HepG2 (cell line): Measurements from ENCODE around the gene POLR3GL. TPM values are rescaled to one million over a fixed set of nuclear protein-coding genes. Genes with fewer than 3 reads are reported as not detected.

Experiments
- ATAC-seq: fragments of 200-7000 bp; cut with Tn5 transposase; 3 replicates; pipeline ENCODE4 v1.9.1; 2020; ENCODE audit warnings: mild to moderate bottlenecking, moderate library complexity
- BruUV-seq: library from RNA; stranded (reverse); fragments of 400-500 nt; replicated peaks from 2 replicates; lab custom pipeline; 2021; lab: Mats Ljungman, UMichigan
- CTCF ChIA-PET: fragments of 300-600 bp; formaldehyde crosslinking; extraction: SDS; loops from one replicate; lab custom pipeline; 2021; ENCODE audit warnings: low total read pairs, inconsistent platforms, low intra/inter-chr PET ratio; lab: Yijun Ruan, JAX
- POLR2A ChIA-PET: fragments of 350-600 bp; sonication (Branson Sonifier 250); formaldehyde crosslinking; loops from one replicate; lab custom pipeline; 2020; ENCODE audit warnings: antibody characterized with exemption, inconsistent platforms; lab: Yijun Ruan, JAX
- DNase-seq: peaks from one replicate; pipeline ENCODE4 v3.0.0-alpha.2; 2015; ENCODE audit warnings: low spot score
- FAIRE-seq: peaks from 3 replicates; lab custom pipeline; 2011; peaks lifted over from hg19 to GRCh38; lab: Jason Lieb, UNC
- H2AFZ ChIP-seq: one replicate; pipeline ENCODE4 v1.6.1; 2011; ENCODE audit warnings: low read length, inconsistent platforms
- H3K27ac ChIP-seq: fragments of 300-600 bp; 3 replicates; pipeline ENCODE4 v1.8.0; 2011; ENCODE audit warnings: mixed run types, mild to moderate bottlenecking, mixed read lengths, low read length, inconsistent platforms; ENCODE audit not compliant: insufficient read depth; ENCODE audit errors: extremely low read length
- H3K27me3 ChIP-seq, 2 experiments: fragments of 200-600 bp in 1 of 2; 2 replicates in 1 of 2; 3 replicates in 1 of 2; pipeline versions ENCODE4 v1.6.0 to v1.8.0; 2011; ENCODE audit warnings: low read length in 2 of 2, mild to moderate bottlenecking in 2 of 2, moderate library complexity in 2 of 2, inconsistent platforms in 1 of 2; ENCODE audit not compliant: insufficient read depth in 2 of 2, control insufficient read depth in 1 of 2
- H3K36me3 ChIP-seq, 2 experiments: fragments of 200-600 bp in 1 of 2; replicated peaks in 1 of 2; 2 replicates in 1 of 2; 3 replicates in 1 of 2; pipeline versions ENCODE4 v1.5.1 to v1.8.0; 2011; ENCODE audit warnings: low read length in 2 of 2, inconsistent platforms in 1 of 2; ENCODE audit not compliant: insufficient read depth in 2 of 2, control insufficient read depth in 1 of 2
- H3K4me1 ChIP-seq: 2 replicates; pipeline ENCODE4 v1.5.1; 2012; ENCODE audit warnings: low read length, inconsistent platforms; ENCODE audit not compliant: insufficient read depth
- H3K4me2 ChIP-seq: 2 replicates; pipeline ENCODE4 v1.6.0; 2011; ENCODE audit warnings: low read depth, low read length, inconsistent platforms
- H3K4me3 ChIP-seq, 3 experiments: fragments of 200-600 bp in 1 of 3; sonication (generic), shearing (Covaris generic) in 1 of 3; replicated peaks in 1 of 3; 2 replicates each; pipeline ENCODE4 v1.5.1; 2011 to 2016; ENCODE audit warnings: low read length in 3 of 3, inconsistent platforms in 2 of 3, low read depth in 2 of 3, mild to moderate bottlenecking in 2 of 3, control low read depth in 1 of 3, mixed read lengths in 1 of 3; ENCODE audit not compliant: insufficient read depth in 1 of 3
- H3K79me2 ChIP-seq: one replicate; pipeline ENCODE4 v1.6.1; 2011; ENCODE audit warnings: low read length, inconsistent platforms; ENCODE audit not compliant: insufficient read depth
- H3K9ac ChIP-seq: 2 replicates; pipeline ENCODE4 v1.6.0; 2011; ENCODE audit warnings: mild to moderate bottlenecking, low read depth, low read length, inconsistent platforms; ENCODE audit not compliant: insufficient read depth
- H3K9me3 ChIP-seq: 2 replicates; pipeline ENCODE4 v1.5.1; 2012; ENCODE audit warnings: mild to moderate bottlenecking, low read length
- H4K20me1 ChIP-seq: 2 replicates; pipeline ENCODE4 v1.6.0; 2011; ENCODE audit warnings: inconsistent platforms, mild to moderate bottlenecking, low read length, moderate library complexity; ENCODE audit not compliant: insufficient read depth
- KDM5B ChIP-seq: sonication (generic); formaldehyde crosslinking; IDR thresholded peaks from 2 replicates; pipeline ENCODE4 v1.4.0; 2020; ENCODE audit warnings: missing genetic modification reagents, mild to moderate bottlenecking, borderline replicate concordance
- KLF6 ChIP-seq: IDR thresholded peaks from 2 replicates; pipeline ENCODE4 v1.8.0; 2016; ENCODE audit warnings: missing biosample characterization, missing genetic modification reagents
- PAXIP1 ChIP-seq: sonication (generic); formaldehyde crosslinking; conservative IDR thresholded peaks from 2 replicates; pipeline ENCODE4 v1.4.0; 2020; ENCODE audit warnings: mild to moderate bottlenecking, missing genetic modification reagents, moderate library complexity
- SAFB2 ChIP-seq: sonication (generic); formaldehyde crosslinking; IDR thresholded peaks from 2 replicates; pipeline ENCODE4 v1.5.1; 2020; ENCODE audit warnings: missing genetic modification reagents, low read depth, mild to moderate bottlenecking, borderline replicate concordance
- SIN3A ChIP-seq: IDR thresholded peaks from 2 replicates; pipeline ENCODE4 v1.6.1; 2011; ENCODE audit warnings: low read depth, mild to moderate bottlenecking, control low read depth, low read length, borderline replicate concordance
- SNAI1 ChIP-seq: sonication (generic); formaldehyde crosslinking; IDR thresholded peaks from 2 replicates; pipeline ENCODE4 v1.5.0; 2020; ENCODE audit warnings: mild to moderate bottlenecking, missing genetic modification reagents, borderline replicate concordance
- USF2 ChIP-seq, 2 experiments: sonication (generic) in 1 of 2; formaldehyde crosslinking in 1 of 2; IDR thresholded peaks; 2 replicates each; pipeline versions ENCODE4 v1.5.1 to v1.6.1; 2011 to 2020; ENCODE audit warnings: borderline replicate concordance in 1 of 2, low read depth in 1 of 2, low read length in 1 of 2, mild to moderate bottlenecking in 1 of 2, missing genetic modification reagents in 1 of 2, moderate library complexity in 1 of 2
- ZFP36L2 ChIP-seq: sonication (generic); formaldehyde crosslinking; IDR thresholded peaks from 2 replicates; pipeline ENCODE4 v1.4.0; 2020; ENCODE audit warnings: missing genetic modification reagents
- ZFP90 ChIP-seq: sonication (generic); formaldehyde crosslinking; IDR thresholded peaks from 2 replicates; pipeline ENCODE4 v1.8.0; 2022; ENCODE audit warnings: missing genetic modification reagents, mild to moderate bottlenecking, inconsistent platforms, borderline replicate concordance
- ZIK1 ChIP-seq: sonication (generic); formaldehyde crosslinking; IDR thresholded peaks from 2 replicates; pipeline ENCODE4 v1.5.0; 2020; ENCODE audit warnings: mild to moderate bottlenecking, low read depth, missing genetic modification reagents, borderline replicate concordance
- ZNF317 ChIP-seq: sonication (generic); formaldehyde crosslinking; IDR thresholded peaks from 2 replicates; pipeline ENCODE4 v1.5.0; 2020; ENCODE audit warnings: mild to moderate bottlenecking, missing genetic modification reagents
- ZNF367 ChIP-seq: sonication (generic); formaldehyde crosslinking; IDR thresholded peaks from 2 replicates; pipeline ENCODE4 v1.4.0; 2020; ENCODE audit warnings: missing genetic modification reagents, borderline replicate concordance
- ZNF552 ChIP-seq: sonication (generic); formaldehyde crosslinking; IDR thresholded peaks from 2 replicates; pipeline ENCODE4 v1.9.0; 2022; ENCODE audit warnings: missing genetic modification reagents, mild to moderate bottlenecking, borderline replicate concordance
- ZNF746 ChIP-seq: sonication (generic); formaldehyde crosslinking; IDR thresholded peaks from 2 replicates; pipeline ENCODE4 v1.8.0; 2022; ENCODE audit warnings: mild to moderate bottlenecking, missing genetic modification reagents
- ZNF770 ChIP-seq: sonication (generic); formaldehyde crosslinking; IDR thresholded peaks from 2 replicates; pipeline ENCODE4 v1.5.0; 2020; ENCODE audit warnings: mild to moderate bottlenecking, missing genetic modification reagents
- WGBS: methylation state at CpG from one replicate; pipeline ENCODE4 v1.1.6; 2017; ENCODE audit warnings: low lambda C conversion rate; 5-methylcytosine and 5-hydroxymethylcytosine counted together
- in situ Hi-C: cut with HindIII; loops from 2 replicates; pipeline ENCODE4 v1.10.0; 2017; ENCODE audit warnings: low pct_unique_long_range_greater_than_20kb; ENCODE audit not compliant: extremely low pct_ligation_motif_present
- intact Hi-C: fragments of 100-400 bp; cut with micrococcal nuclease; formaldehyde crosslinking; loops from one replicate; pipeline ENCODE4 v1.10.0; 2022; ENCODE audit not compliant: unreplicated experiment
- polyA plus RNA-seq, 8 experiments: library from polyadenylated mRNA; depleted of rRNA in 3 of 8; stranded (reverse) in 7 of 8; unstranded in 1 of 8; fragments of >200 nt; fragmentation: Illumina TruSeq in 4 of 8; extraction: Trizol in 4 of 8; gene quantifications; 2 replicates each; pipeline versions ENCODE4 v1.2.1 to v1.2.3, GENCODE V29; 2011 to 2016; ENCODE audit warnings: low read depth in 4 of 8, missing spikeins in 1 of 8, mixed read lengths in 1 of 8; ENCODE audit not compliant: insufficient read depth in 1 of 8
- total RNA-seq, 5 experiments: library from RNA; depleted of rRNA; stranded (reverse); fragments of >200 nt; fragmentation: Illumina TruSeq; extraction: Trizol; gene quantifications; 2 replicates each; pipeline ENCODE4 v1.2.3, GENCODE V29; 2016; ENCODE audit warnings: low read depth in 1 of 5

The POLR3GL gene
- total and polyA plus RNA-seq, 2 of the 13 experiments (the other 11 are each of a cell fraction or from before 2014, with no cell fraction given): 11.5 to 12.4 TPM

- Histone ChIP-seq H3K36me3 (peaks cover 2 to 22% of the 10 kb centered on the region in 2 experiments; a peak in 3 of 5 replicates), H3K9ac (no peak overlapping the region), H2AFZ (no peak overlapping the region), H3K27me3 (no peaks in the 10 kb centered on the region; a peak in 1 of 5 replicates), H3K4me3 (no peak overlapping the region), H3K9me3 (no peaks in the 10 kb centered on the region), H3K79me2 (peaks cover 19% of the 10 kb centered on the region), H3K4me1 (peaks cover 78% of the 10 kb centered on the region), H3K4me2 (0 out of 2 replicates have a peak overlapping the region, but pooled peaks have one; percentile 1), H3K27ac (peak overlapping the region; percentile 46), H4K20me1 (peaks cover 41% of the 10 kb centered on the region)
- DNase-seq (peak; percentile 58), FAIRE-seq (no peak), ATAC-seq (peak; percentile 67)
- 28% methylated on average over 3 of the region's 7 CpGs for WGBS
- no TSS peak for BruUV-seq
- POLR2A ChIA-PET: interaction anchor here (1.0 to 1.8 kb wide), 7 partner anchors 8 to 98 kb away, joined by 3 to 7 read pairs (median 4); partner anchors contain the start of genes ANKRD34A and POLR3GL
- CTCF ChIA-PET: no interaction called here
- in situ Hi-C loops (no loop called here), intact Hi-C loops (no loop called here)
- TF ChIP-seq ZFP36L2 (no peak), ZNF367 (CRISPR knock-in tag) (no peak), SAFB2 (no peak), PAXIP1 (CRISPR knock-in tag) (peak; percentile 53), KDM5B (CRISPR knock-in tag) (no peak), ZIK1 (CRISPR knock-in tag) (no peak), ZNF317 (no peak), ZNF746 (CRISPR knock-in tag) (no peak), SIN3A (no peak), ZFP90 (CRISPR knock-in tag) (no peak), ZNF770 (peak; percentile 61), USF2 (IDR thresholded peaks at IDR 0.05; ENCODE audit: low read depth, low read length) (no peak), USF2 (CRISPR knock-in tag; IDR thresholded peaks at IDR 0.05; ENCODE audit: borderline replicate concordance) (no peak), KLF6 (no peak), SNAI1 (CRISPR knock-in tag) (no peak), ZNF552 (CRISPR knock-in tag) (no peak)
These were observed 25.9 kb downstream of the POLR3GL start for GRCh38 chr1:145990249-145990855.
